Left lung (tissue), 10 donors: ENCODE results near the gene EFNA1. TPM values are rescaled to one million over a fixed set of nuclear protein-coding genes. Genes with fewer than 3 reads are reported as not detected.

Source experiments
- ATAC-seq: fragments of 200-7000 bp; cut with Tn5 transposase; one replicate; pipeline ENCODE4 v1.9.1; 2020; ENCODE audit warnings: moderate library complexity
- DNase-seq, 4 donors: peaks; one replicate each; pipeline ENCODE4 v3.0.0-alpha.2; 2013 to 2020
- H3K27ac ChIP-seq, 2 donors: fragments of 200-600 bp; sonication (generic) in 1 of 2; one replicate each; pipeline versions ENCODE4 v1.5.0 to v1.8.0; 2020 to 2021
- H3K27me3 ChIP-seq, 2 donors: fragments of 200-600 bp; sonication (generic) in 1 of 2; one replicate each; pipeline versions ENCODE4 v1.5.0 to v1.8.0; 2020 to 2021
- H3K36me3 ChIP-seq, 2 donors: fragments of 200-600 bp; sonication (generic) in 1 of 2; one replicate each; pipeline versions ENCODE4 v1.5.0 to v1.8.0; 2020 to 2021
- H3K4me1 ChIP-seq, 2 donors: fragments of 200-600 bp; one replicate each; pipeline ENCODE4 v1.8.0; 2021
- H3K4me3 ChIP-seq, 2 donors: fragments of 200-600 bp; sonication (generic) in 1 of 2; one replicate each; pipeline versions ENCODE4 v1.5.0 to v1.8.0; 2020 to 2021; ENCODE audit warnings: mild to moderate bottlenecking in 1 of 2
- H3K9me3 ChIP-seq, 2 donors: fragments of 200-600 bp; sonication (generic) in 1 of 2; one replicate each; pipeline versions ENCODE4 v1.5.0 to v1.8.0; 2020 to 2021
- intact Hi-C, 2 donors: fragments of 100-400 bp; cut with DNase I; formaldehyde crosslinking; loops; one replicate each; pipeline versions ENCODE4 v1.11.2 to v1.14.2; 2022
- polyA plus RNA-seq, 6 donors: library from polyadenylated mRNA; unstranded; fragments of 120-200 nt; gene quantifications; one replicate each; pipeline ENCODE4 v1.2.1, GENCODE V29; 2013; ENCODE audit not compliant: insufficient read length in 6 of 6
- total RNA-seq, 2 donors: library from RNA; stranded (reverse); fragmentation: NEBNext Ultra II Directional; extraction: Animal tissue kit (Norgen Biotek cat#: 25700); gene quantifications; one replicate each; pipeline ENCODE4 v1.2.1, GENCODE V29; 2021
- TF ChIP-seq, protein P1 (sequence below), 2 donors: fragments of 200-600 bp; sonication (generic) in 1 of 2; IDR thresholded peaks; one replicate each; pipeline versions ENCODE4 v1.5.0 to v1.8.0; 2021; ENCODE audit warnings: antibody characterized with exemption in 2 of 2
- donor health status: DM: no; HTN: yes; CAD: no.
- donor health status: DM: no; HTN: no; CAD: no.

EFNA1 gene
- total and polyA plus RNA-seq, 8 donors = 63.7 to 148 (median 98.4) TPM

- TF ChIP-seq, protein P1, sequence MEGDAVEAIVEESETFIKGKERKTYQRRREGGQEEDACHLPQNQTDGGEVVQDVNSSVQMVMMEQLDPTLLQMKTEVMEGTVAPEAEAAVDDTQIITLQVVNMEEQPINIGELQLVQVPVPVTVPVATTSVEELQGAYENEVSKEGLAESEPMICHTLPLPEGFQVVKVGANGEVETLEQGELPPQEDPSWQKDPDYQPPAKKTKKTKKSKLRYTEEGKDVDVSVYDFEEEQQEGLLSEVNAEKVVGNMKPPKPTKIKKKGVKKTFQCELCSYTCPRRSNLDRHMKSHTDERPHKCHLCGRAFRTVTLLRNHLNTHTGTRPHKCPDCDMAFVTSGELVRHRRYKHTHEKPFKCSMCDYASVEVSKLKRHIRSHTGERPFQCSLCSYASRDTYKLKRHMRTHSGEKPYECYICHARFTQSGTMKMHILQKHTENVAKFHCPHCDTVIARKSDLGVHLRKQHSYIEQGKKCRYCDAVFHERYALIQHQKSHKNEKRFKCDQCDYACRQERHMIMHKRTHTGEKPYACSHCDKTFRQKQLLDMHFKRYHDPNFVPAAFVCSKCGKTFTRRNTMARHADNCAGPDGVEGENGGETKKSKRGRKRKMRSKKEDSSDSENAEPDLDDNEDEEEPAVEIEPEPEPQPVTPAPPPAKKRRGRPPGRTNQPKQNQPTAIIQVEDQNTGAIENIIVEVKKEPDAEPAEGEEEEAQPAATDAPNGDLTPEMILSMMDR (IDR thresholded peaks at IDR 0.05) = no peak
- intact Hi-C loops = no loop called here
- peaks cover 0 to 27% of the 10 kb centered on the region in 2 donors for H3K4me1 ChIP-seq
- H3K4me3 ChIP-seq = no peak overlapping the region
- DNase-seq (peak in 1 of 4 donors; percentile 10), ATAC-seq (no peak)
- no peaks in the 10 kb centered on the region for H3K36me3 ChIP-seq
- H3K27ac ChIP-seq = no peak overlapping the region
- no peaks in the 10 kb centered on the region for H3K9me3 ChIP-seq
- H3K27me3 ChIP-seq = no peaks in the 10 kb centered on the region
These were observed 24.4 kb upstream of the EFNA1 start for GRCh38 chr1:155103325-155103724.

GRCh38 chr1:155104605-155105534, 22.8 kb upstream of the EFNA1 start:
- ATAC-seq = peak; percentile 64
- TF ChIP-seq, protein P1 (IDR thresholded peaks at IDR 0.05) = no peak

DNA sequence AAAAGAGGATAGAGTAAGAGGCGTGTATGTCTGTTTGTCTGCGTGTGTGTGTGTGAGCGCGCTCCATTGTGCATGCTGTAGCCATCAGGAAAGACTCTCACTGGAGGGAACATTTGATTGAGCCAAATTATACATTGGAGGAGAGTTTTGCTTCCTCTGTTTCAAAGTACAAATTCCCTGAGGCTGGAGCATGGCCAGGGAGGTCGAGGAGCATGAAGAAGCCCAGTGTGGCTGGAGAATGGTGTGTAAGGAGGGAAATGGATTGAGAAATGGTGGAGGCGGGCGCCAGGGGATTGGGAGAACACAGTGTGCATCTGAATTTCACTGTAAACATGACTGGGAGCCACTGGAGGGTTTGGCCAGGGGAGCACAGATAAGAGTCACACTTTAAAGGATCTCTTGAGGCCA, 22.1 kb upstream of the EFNA1 start:
- no peak overlapping the region for H3K4me3 ChIP-seq
- peak overlapping the region; percentile 36 to 51 for H3K27ac ChIP-seq
- ATAC-seq (peak; percentile 85), DNase-seq (peak in 2 of 4 donors; percentile 60 to 78)
- no peaks in the 10 kb centered on the region for H3K27me3 ChIP-seq
- TF ChIP-seq, protein P1 (IDR thresholded peaks at IDR 0.05) = no peak
- H3K4me1 ChIP-seq = peaks cover 0 to 27% of the 10 kb centered on the region in 2 donors
- H3K9me3 ChIP-seq = no peaks in the 10 kb centered on the region
- H3K36me3 ChIP-seq = no peaks in the 10 kb centered on the region
- intact Hi-C loops = no loop called here

More at GRCh38 chr1:155104605-155105534, 22.8 kb upstream of the EFNA1 start:
- H3K9me3 ChIP-seq = no peaks in the 10 kb centered on the region
- H3K27ac ChIP-seq = peak overlapping the region; percentile 36 to 51
- peak in 1 of 4 donors; percentile 1 for DNase-seq
- H3K27me3 ChIP-seq = no peaks in the 10 kb centered on the region
- intact Hi-C loops = no loop called here
- H3K4me1 ChIP-seq = peaks cover 0 to 27% of the 10 kb centered on the region in 2 donors
- no peak overlapping the region for H3K4me3 ChIP-seq
- H3K36me3 ChIP-seq = no peaks in the 10 kb centered on the region

DNA sequence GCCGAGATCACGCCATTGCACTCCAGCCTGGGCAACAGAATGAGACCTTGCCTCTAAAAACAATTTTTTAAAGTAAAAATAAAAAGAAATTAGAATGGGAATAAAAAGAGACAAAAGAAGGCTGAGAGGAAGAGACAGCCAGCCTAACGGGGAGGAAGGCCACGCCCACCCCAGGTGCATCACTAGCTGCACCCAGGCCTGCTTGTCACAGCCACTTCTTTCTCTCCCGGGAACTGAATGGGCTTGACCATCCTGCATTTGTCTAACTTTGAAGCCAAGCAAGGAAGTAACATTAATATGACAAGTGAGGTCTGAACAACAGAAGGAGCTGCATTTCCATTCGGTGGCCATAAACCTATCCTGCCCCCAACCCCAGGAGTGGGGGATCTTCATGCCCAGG, 20.8 kb upstream of the EFNA1 start:
- H3K4me1 ChIP-seq = peaks cover 0 to 20% of the 10 kb centered on the region in 2 donors
- no peak overlapping the region for H3K27ac ChIP-seq
- H3K36me3 ChIP-seq = no peaks in the 10 kb centered on the region
- H3K4me3 ChIP-seq = no peak overlapping the region
- DNase-seq = no peak
- intact Hi-C loops = no loop called here
- H3K9me3 ChIP-seq = no peaks in the 10 kb centered on the region
- no peaks in the 10 kb centered on the region for H3K27me3 ChIP-seq
- no peak for ATAC-seq
- TF ChIP-seq, protein P1 (IDR thresholded peaks at IDR 0.05) = no peak
